H9 (cell line): Measurements from ENCODE around the gene BDP1. TPM values are rescaled to one million over a fixed set of nuclear protein-coding genes. Genes with fewer than 3 reads are reported as not detected.
A peak's percentile ranks its signal among the peaks of the same experiment; 100 is the strongest.
"Not testable (repeated sequence)": the region's sequence is repeated elsewhere in the genome, so short reads cannot be mapped to it uniquely, and the experiment has no call there.

Experiments
- DNase-seq: peaks from one replicate; pipeline ENCODE4 v3.0.0-alpha.2; 2017
- H2AFZ ChIP-seq: one replicate; pipeline ENCODE4 v1.6.1; 2013; ENCODE audit warnings: mild to moderate bottlenecking, low read length, control low read depth, moderate library complexity
- H2AK5ac ChIP-seq: 2 replicates; pipeline ENCODE4 v1.6.1; 2013; ENCODE audit warnings: low read length, control low read depth, mixed read lengths; ENCODE audit not compliant: insufficient read length
- H2BK120ac ChIP-seq: one replicate; pipeline ENCODE4 v1.6.1; 2013; ENCODE audit warnings: low read depth, mild to moderate bottlenecking, low read length, control low read depth, inconsistent platforms; ENCODE audit not compliant: poor library complexity, severe bottlenecking
- H2BK12ac ChIP-seq: 2 replicates; pipeline ENCODE4 v1.6.1; 2013; ENCODE audit warnings: low read length, control low read depth, mixed read lengths, low read depth; ENCODE audit not compliant: insufficient read length
- H2BK15ac ChIP-seq: 2 replicates; pipeline ENCODE4 v1.6.1; 2013; ENCODE audit warnings: low read depth, low read length, control low read depth
- H2BK20ac ChIP-seq: one replicate; pipeline ENCODE4 v1.6.1; 2013; ENCODE audit warnings: low read depth, mild to moderate bottlenecking, low read length, control low read depth, inconsistent platforms; ENCODE audit not compliant: poor library complexity, severe bottlenecking
- H2BK5ac ChIP-seq: 2 replicates; pipeline ENCODE4 v1.6.1; 2013; ENCODE audit warnings: low read length, control low read depth, mixed read lengths; ENCODE audit not compliant: insufficient read length
- H3K14ac ChIP-seq: 2 replicates; pipeline ENCODE4 v1.6.1; 2013; ENCODE audit warnings: low read length, control low read depth; ENCODE audit not compliant: insufficient read depth
- H3K18ac ChIP-seq: 2 replicates; pipeline ENCODE4 v1.6.1; 2013; ENCODE audit warnings: low read depth, mild to moderate bottlenecking, mixed read lengths, low read length, control low read depth; ENCODE audit not compliant: insufficient read length
- H3K23ac ChIP-seq: 2 replicates; pipeline ENCODE4 v1.6.1; 2013; ENCODE audit warnings: low read length, control low read depth, mixed read lengths, low read depth; ENCODE audit not compliant: insufficient read length
- H3K23me2 ChIP-seq: 2 replicates; pipeline ENCODE4 v1.6.1; 2013; ENCODE audit warnings: low read depth, mild to moderate bottlenecking, mixed read lengths, low read length, control low read depth; ENCODE audit not compliant: insufficient read length, poor library complexity, severe bottlenecking
- H3K27ac ChIP-seq: 2 replicates; pipeline ENCODE4 v1.5.1; 2013; ENCODE audit warnings: low read length, control low read depth, mixed read lengths, low read depth; ENCODE audit not compliant: insufficient read length
- H3K27me3 ChIP-seq: 2 replicates; pipeline ENCODE4 v1.6.1; 2013; ENCODE audit warnings: low read length, control low read depth, inconsistent platforms; ENCODE audit not compliant: insufficient read depth
- H3K4ac ChIP-seq: 2 replicates; pipeline ENCODE4 v1.6.1; 2013; ENCODE audit warnings: low read depth, mild to moderate bottlenecking, control low read depth, inconsistent platforms, low read length, moderate library complexity
- H3K4me1 ChIP-seq: 2 replicates; pipeline ENCODE4 v1.6.1; 2013; ENCODE audit warnings: low read length, control low read depth, inconsistent platforms; ENCODE audit not compliant: insufficient read depth
- H3K4me2 ChIP-seq: 2 replicates; pipeline ENCODE4 v1.6.1; 2013; ENCODE audit warnings: low read length, control low read depth, mixed read lengths; ENCODE audit not compliant: insufficient read length, insufficient read depth
- H3K56ac ChIP-seq: 2 replicates; pipeline ENCODE4 v1.6.1; 2013; ENCODE audit warnings: low read depth, mild to moderate bottlenecking, mixed read lengths, low read length, control low read depth; ENCODE audit not compliant: insufficient read length
- H3K79me1 ChIP-seq: 2 replicates; pipeline ENCODE4 v1.6.1; 2013; ENCODE audit warnings: low read depth, mild to moderate bottlenecking, moderate library complexity, low read length, control low read depth, inconsistent platforms; ENCODE audit not compliant: insufficient read depth, poor library complexity, severe bottlenecking
- H3K79me2 ChIP-seq: 2 replicates; pipeline ENCODE4 v1.6.1; 2013; ENCODE audit warnings: low read length, control low read depth, inconsistent platforms; ENCODE audit not compliant: insufficient read depth
- H3K9ac ChIP-seq: 2 replicates; pipeline ENCODE4 v1.6.1; 2013; ENCODE audit warnings: low read length, control low read depth, mixed read lengths; ENCODE audit not compliant: insufficient read length; ENCODE audit errors: extremely low read depth
- H3K9me3 ChIP-seq: one replicate; pipeline ENCODE4 v1.6.1; 2013; ENCODE audit warnings: low read depth, low read length, inconsistent platforms; ENCODE audit not compliant: control insufficient read depth
- H3T11ph ChIP-seq: one replicate; pipeline ENCODE4 v1.6.1; 2013; ENCODE audit warnings: mild to moderate bottlenecking, low read length, control low read depth, inconsistent platforms
- H4K20me1 ChIP-seq: one replicate; pipeline ENCODE4 v1.6.1; 2013; ENCODE audit not compliant: control insufficient read depth, insufficient read length, insufficient read depth
- H4K5ac ChIP-seq: 2 replicates; pipeline ENCODE4 v1.6.1; 2013; ENCODE audit warnings: low read depth, mild to moderate bottlenecking, mixed read lengths, low read length, control low read depth; ENCODE audit not compliant: insufficient read length
- H4K8ac ChIP-seq: replicated peaks from 2 replicates; pipeline ENCODE4 v1.6.1; 2013; ENCODE audit warnings: low read length, control low read depth, mixed read lengths, low read depth; ENCODE audit not compliant: insufficient read length
- H4K91ac ChIP-seq: 2 replicates; pipeline ENCODE4 v1.6.1; 2013; ENCODE audit warnings: low read depth, mild to moderate bottlenecking, moderate library complexity, mixed read lengths, low read length, control low read depth; ENCODE audit not compliant: insufficient read length
- H3K27ac Mint-ChIP-seq, 3 experiments: 2 replicates in 2 of 3; 3 replicates in 1 of 3; pipeline ENCODE4 v1.8.0; 2020 to 2021; ENCODE audit warnings: mixed read lengths in 3 of 3, mild to moderate bottlenecking in 1 of 3, moderate library complexity in 1 of 3
- H3K27me3 Mint-ChIP-seq: 2 replicates; pipeline ENCODE4 v1.8.0; 2021; ENCODE audit warnings: low read depth, mild to moderate bottlenecking, moderate library complexity, mixed read lengths
- H3K36me3 Mint-ChIP-seq, 3 experiments: 2 replicates in 2 of 3; 3 replicates in 1 of 3; pipeline ENCODE4 v1.8.0; 2020 to 2021; ENCODE audit warnings: low read depth in 3 of 3, mixed read lengths in 3 of 3; ENCODE audit not compliant: insufficient read depth in 1 of 3
- H3K4me1 Mint-ChIP-seq, 2 experiments: 2 replicates each; pipeline ENCODE4 v1.8.0; 2020; ENCODE audit warnings: mixed read lengths in 2 of 2
- H3K4me3 Mint-ChIP-seq, 2 experiments: 2 replicates in 1 of 2; 3 replicates in 1 of 2; pipeline ENCODE4 v1.8.0; 2020 to 2021; ENCODE audit warnings: mild to moderate bottlenecking in 2 of 2, mixed read lengths in 2 of 2, moderate library complexity in 1 of 2
- H3K9me3 Mint-ChIP-seq, 2 experiments: 2 replicates in 1 of 2; 3 replicates in 1 of 2; pipeline ENCODE4 v1.8.0; 2020; ENCODE audit warnings: mild to moderate bottlenecking in 2 of 2, mixed read lengths in 2 of 2, moderate library complexity in 1 of 2
- CTCF ChIP-seq: fragments of 200-600 bp; sonication (generic); conservative IDR thresholded peaks from 3 replicates; pipeline ENCODE4 v1.8.0; 2021; ENCODE audit warnings: antibody characterized with exemption, mild to moderate bottlenecking
- WGBS: extraction: QIAGEN DNeasy Blood & Tissue Kit; methylation state at CpG from one replicate; pipeline ENCODE4 v1.1.7; 2013; ENCODE audit warnings: missing lambda C conversion rate, low lambda C conversion rate, mixed read lengths; ENCODE audit not compliant: insufficient read length; ENCODE audit errors: extremely low coverage; 5-methylcytosine and 5-hydroxymethylcytosine counted together
- total RNA-seq: library from RNA; stranded (reverse); gene quantifications from 2 replicates; pipeline ENCODE4 v1.2.1, GENCODE V29; 2021

Gene BDP1
- total RNA-seq, 1 experiment from 2014 or later = 31.5 TPM

- H3K4me1 Mint-ChIP-seq = peaks cover 7 to 8% of the 10 kb centered on the region in 2 experiments
- Histone ChIP-seq H4K5ac (no peak overlapping the region), H2AFZ (no peak overlapping the region), H3K23me2 (no peaks in the 10 kb centered on the region), H3K79me1 (no peaks in the 10 kb centered on the region), H3K14ac (no peak overlapping the region; the same call in 1 of the 2 replicates), H4K8ac (no peak overlapping the region), H3T11ph (no peak overlapping the region), H2BK5ac (no peak overlapping the region), H3K4ac (no peak overlapping the region), H2BK20ac (no peak overlapping the region), H3K27me3 (no peaks in the 10 kb centered on the region), H3K27ac (no peak overlapping the region), H2BK15ac (no peak overlapping the region), H3K18ac (no peak overlapping the region), H3K23ac (no peak overlapping the region), H4K91ac (no peak overlapping the region), H3K4me2 (no peak overlapping the region), H3K9me3 (no peaks in the 10 kb centered on the region), H4K20me1 (no peaks in the 10 kb centered on the region), H3K4me1 (no peaks in the 10 kb centered on the region), H3K56ac (no peak overlapping the region), H2BK120ac (no peak overlapping the region), H2AK5ac (no peak overlapping the region), H2BK12ac (no peak overlapping the region), H3K9ac (no peak overlapping the region), H3K79me2 (no peaks in the 10 kb centered on the region)
- WGBS = no CpG with 5 or more reads among the region's 3 CpGs
- no peaks in the 10 kb centered on the region for H3K27me3 Mint-ChIP-seq
- TF ChIP-seq CTCF = no peak
- H3K4me3 Mint-ChIP-seq = no peak overlapping the region
- no peak for DNase-seq
- H3K9me3 Mint-ChIP-seq = no peaks in the 10 kb centered on the region
- peaks cover 26 to 70% (median 56%) of the 10 kb centered on the region in 3 experiments for H3K36me3 Mint-ChIP-seq
- peak overlapping the region; percentile 68 to 84 (median 77); a peak in 5 of 7 replicates for H3K27ac Mint-ChIP-seq
Observed at GRCh38 chr5:71537687-71538086, 82.2 kb downstream of the BDP1 start.

GRCh38 chr5:71550885-71551284, 95.4 kb downstream of the BDP1 start:
- H3K36me3 Mint-ChIP-seq = peaks cover 51 to 87% (median 86%) of the 10 kb centered on the region in 3 experiments
- H3K4me3 Mint-ChIP-seq, H2AK5ac ChIP-seq, H3K56ac ChIP-seq, H2BK15ac ChIP-seq, H4K8ac ChIP-seq, DNase-seq, H3K4me2 ChIP-seq, H3K23ac ChIP-seq, H3K4ac ChIP-seq, H3K14ac ChIP-seq, H3K27ac Mint-ChIP-seq, H3K4me1 Mint-ChIP-seq, H4K91ac ChIP-seq, H3K27ac ChIP-seq, H3T11ph ChIP-seq, H3K79me2 ChIP-seq, H3K18ac ChIP-seq, H3K27me3 Mint-ChIP-seq, H2AFZ ChIP-seq, H2BK20ac ChIP-seq, H4K5ac ChIP-seq, H3K9ac ChIP-seq, H2BK120ac ChIP-seq, H4K20me1 ChIP-seq, H2BK12ac ChIP-seq, H3K23me2 ChIP-seq, H3K27me3 ChIP-seq, H2BK5ac ChIP-seq, H3K9me3 ChIP-seq, H3K9me3 Mint-ChIP-seq, H3K4me1 ChIP-seq, H3K79me1 ChIP-seq: not testable (repeated sequence)
- WGBS = no CpG with 5 or more reads among the region's 7 CpGs
